Testis (tissue), 3 donors: ENCODE measurements around the gene MYBPC1. TPM values are rescaled to one million over a fixed set of nuclear protein-coding genes. Genes with fewer than 3 reads are reported as not detected.

Experiments
- DNase-seq: peaks from one replicate; pipeline ENCODE4 v3.0.0-alpha.2; 2019
- H3K27ac ChIP-seq, 2 donors: fragments of 200-600 bp; sonication (generic); one replicate each; pipeline ENCODE4 v1.5.1; 2019
- H3K27me3 ChIP-seq: fragments of 200-600 bp; sonication (generic); one replicate; pipeline ENCODE4 v1.5.1; 2019
- H3K36me3 ChIP-seq: fragments of 200-600 bp; sonication (generic); one replicate; pipeline ENCODE4 v1.5.1; 2017; ENCODE audit warnings: low read depth; ENCODE audit errors: missing control alignments
- H3K4me1 ChIP-seq: fragments of 200-600 bp; sonication (generic); one replicate; pipeline ENCODE4 v1.5.1; 2019
- H3K4me3 ChIP-seq, 2 donors: fragments of 200-600 bp; sonication (generic); one replicate each; pipeline ENCODE4 v1.5.1; 2017 to 2019
- H3K9me3 ChIP-seq: fragments of 200-600 bp; sonication (generic); one replicate; pipeline ENCODE4 v1.5.1; 2017
- CTCF ChIP-seq, 3 experiments: fragments of 450-650 bp in 2 of 3; fragments of 200-600 bp in 1 of 3; sonication (generic) in 1 of 3; IDR thresholded peaks; one replicate each; pipeline ENCODE4 v1.5.1; 2016 to 2019; ENCODE audit warnings: antibody characterized with exemption in 3 of 3, mild to moderate bottlenecking in 2 of 3, moderate library complexity in 1 of 3
- POLR2A ChIP-seq: fragments of 450-650 bp; IDR thresholded peaks from one replicate; pipeline ENCODE4 v1.6.1; 2017; ENCODE audit warnings: antibody characterized with exemption, mild to moderate bottlenecking, moderate library complexity
- WGBS, 2 donors: methylation state at CpG; one replicate each; pipeline ENCODE4 v1.1.5; 2018; 5-methylcytosine and 5-hydroxymethylcytosine counted together
- intact Hi-C: fragments of 100-400 bp; cut with DNase I; formaldehyde crosslinking; loops from one replicate; pipeline ENCODE4 v1.15.1; 2023; ENCODE audit warnings: low total_unique reads
- polyA plus RNA-seq: library from polyadenylated mRNA; stranded (reverse); fragments of 350-450 nt; fragmentation: Illumina TruSeq; extraction: RNeasy Lipid Tissue Mini Kit (QIAGEN cat#74804); gene quantifications from one replicate; pipeline ENCODE4 v1.2.3, GENCODE V29; 2014; ENCODE audit warnings: low read depth, low replicate concordance; ENCODE audit not compliant: insufficient read depth
- total RNA-seq, 2 donors: library from RNA; depleted of rRNA; stranded (reverse); fragments of >200 nt; gene quantifications; one replicate each; pipeline ENCODE4 v1.2.3, GENCODE V29; 2016

MYBPC1 gene
- total and polyA plus RNA-seq, 3 donors from 2014 or later, result 2.5 to 31.2 (median 3.7) TPM

DNA sequence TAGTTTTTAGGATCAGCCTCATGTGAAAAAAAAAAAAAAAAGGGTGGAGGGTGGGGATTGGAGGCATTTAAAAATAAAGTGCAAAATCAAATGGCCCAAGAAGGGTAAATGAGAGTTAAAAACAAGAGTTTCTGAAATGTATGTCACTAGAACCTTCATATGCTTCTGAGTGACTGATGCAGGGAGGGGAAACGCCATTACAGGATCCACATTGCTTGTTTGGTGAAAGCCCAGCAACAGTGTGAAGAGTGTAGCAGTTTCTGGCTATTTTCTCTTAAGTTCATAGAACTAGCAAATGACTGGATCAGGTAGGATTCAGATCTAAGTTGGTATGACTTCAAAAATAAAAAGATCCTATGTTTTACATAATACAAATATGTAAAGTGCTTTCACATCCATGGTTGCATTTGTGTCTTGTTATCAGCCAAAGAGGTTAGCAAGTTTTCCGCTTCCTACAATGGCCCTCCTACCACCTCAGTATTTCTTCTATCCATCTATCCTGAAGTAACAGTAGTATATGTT is 105.6 kb downstream of the MYBPC1 start:
- TF ChIP-seq POLR2A, result no peak
- TF ChIP-seq CTCF (IDR thresholded peaks at IDR 0.05), result no peak
- intact Hi-C loops, result no loop called here
- no peaks in the 10 kb centered on the region for H3K36me3 ChIP-seq
- H3K27me3 ChIP-seq, result no peaks in the 10 kb centered on the region
- H3K27ac ChIP-seq, result no peak overlapping the region
- no peak overlapping the region for H3K4me3 ChIP-seq
- peaks cover 13% of the 10 kb centered on the region for H3K4me1 ChIP-seq
- 79 to 86% methylated on average over 2 of the region's 2 CpGs for WGBS, 2 donors
- no peaks in the 10 kb centered on the region for H3K9me3 ChIP-seq
- DNase-seq, result no peak

DNA sequence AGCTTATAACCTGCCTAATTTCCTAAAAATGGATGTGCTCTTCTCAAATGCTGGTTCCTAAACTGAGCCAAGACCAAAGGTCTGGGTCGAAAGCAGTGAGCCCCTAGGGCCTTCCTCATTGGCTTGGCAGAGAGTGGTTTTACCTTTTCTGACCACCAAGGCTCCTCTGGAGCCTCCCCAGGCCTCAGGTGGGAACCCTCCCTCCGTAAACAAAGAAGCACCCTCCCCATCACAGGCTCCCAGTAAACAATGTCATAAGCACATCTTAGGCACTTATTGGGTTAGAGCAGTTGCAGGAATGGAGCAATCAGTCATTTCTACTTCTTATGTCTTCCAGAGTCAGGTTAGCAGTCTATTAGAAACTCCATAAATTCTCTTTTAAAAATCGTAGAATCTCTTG is 108.7 kb downstream of the MYBPC1 start:
- no peak overlapping the region for H3K27ac ChIP-seq
- no peak for DNase-seq
- H3K27me3 ChIP-seq, result no peaks in the 10 kb centered on the region
- no peak overlapping the region for H3K4me3 ChIP-seq
- 74 to 91% methylated on average over 3 of the region's 3 CpGs for WGBS, 2 donors
- TF ChIP-seq POLR2A (no peak), CTCF (IDR thresholded peaks at IDR 0.05) (no peak)
- H3K36me3 ChIP-seq, result no peaks in the 10 kb centered on the region
- no peaks in the 10 kb centered on the region for H3K9me3 ChIP-seq
- peaks cover 5% of the 10 kb centered on the region for H3K4me1 ChIP-seq
- intact Hi-C loops, result no loop called here

DNA sequence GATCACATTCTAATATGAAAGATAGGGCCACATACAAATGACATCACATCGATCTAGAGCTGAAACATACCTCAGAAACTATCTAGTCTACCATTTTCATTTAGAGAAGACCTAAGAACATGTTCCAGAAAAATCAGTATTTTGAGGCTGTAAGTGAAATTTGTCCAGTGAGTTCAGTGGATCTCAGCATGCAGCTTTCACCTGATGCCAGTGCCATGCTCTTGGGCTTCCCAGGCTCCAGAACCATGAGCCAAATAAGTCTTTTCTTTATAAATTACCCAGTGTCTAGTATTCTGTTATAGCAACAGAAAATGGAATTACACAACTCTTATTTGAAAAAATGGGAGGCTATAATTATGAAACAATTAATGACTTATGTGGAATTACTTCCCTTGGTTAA is 111.6 kb downstream of the MYBPC1 start:
- H3K27me3 ChIP-seq, result no peaks in the 10 kb centered on the region
- no peak overlapping the region for H3K27ac ChIP-seq
- WGBS, 2 donors, result 88 to 100% methylated on average over 1 of the region's 1 CpG
- H3K9me3 ChIP-seq, result no peaks in the 10 kb centered on the region
- no peak for DNase-seq
- H3K4me3 ChIP-seq, result no peak overlapping the region
- H3K4me1 ChIP-seq, result peaks cover 5% of the 10 kb centered on the region
- H3K36me3 ChIP-seq, result no peaks in the 10 kb centered on the region
- intact Hi-C loops, result no loop called here
- no peak for TF ChIP-seq CTCF (IDR thresholded peaks at IDR 0.05)
- no peak for TF ChIP-seq POLR2A

DNA sequence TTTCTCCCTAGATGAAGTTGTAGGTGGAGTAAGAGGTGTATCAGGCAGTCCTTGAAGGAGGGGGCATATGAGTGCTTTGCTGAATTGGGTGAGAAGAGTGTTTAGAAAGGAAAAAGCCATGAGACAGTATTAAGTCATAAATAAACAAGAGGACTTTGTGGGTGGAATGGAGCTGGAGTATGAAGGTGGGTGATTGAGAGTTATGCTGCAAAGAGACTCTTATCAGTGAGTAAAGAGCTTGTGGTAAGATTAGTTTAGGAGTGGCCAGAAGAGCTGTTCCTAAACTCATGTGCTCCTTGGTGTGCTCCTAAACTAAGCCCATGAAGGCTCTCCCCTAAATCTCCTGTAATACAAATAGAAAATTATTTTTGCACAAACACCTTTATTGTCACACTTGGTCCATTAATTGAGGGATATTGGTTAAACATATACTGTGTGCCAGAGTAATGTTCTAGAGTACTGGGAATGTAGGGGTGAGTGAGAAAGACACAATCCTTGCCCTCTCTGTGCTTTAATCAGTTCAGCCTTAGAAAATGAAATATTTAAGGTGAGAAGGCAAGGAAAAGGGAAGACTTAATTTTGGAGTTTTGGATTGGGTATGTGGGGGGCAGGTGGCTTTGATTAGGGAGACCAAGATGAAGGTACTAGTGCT is 112.5 kb downstream of the MYBPC1 start:
- Histone ChIP-seq H3K4me3 (no peak overlapping the region), H3K9me3 (no peaks in the 10 kb centered on the region), H3K4me1 (peaks cover 2% of the 10 kb centered on the region), H3K36me3 (no peaks in the 10 kb centered on the region), H3K27me3 (no peaks in the 10 kb centered on the region), H3K27ac (no peak overlapping the region)
- intact Hi-C loops, result no loop called here
- DNase-seq, result no peak
- TF ChIP-seq CTCF (IDR thresholded peaks at IDR 0.05), result no peak
- TF ChIP-seq POLR2A, result no peak

- Histone ChIP-seq H3K4me3 (no peak overlapping the region), H3K4me1 (peaks cover 12% of the 10 kb centered on the region), H3K36me3 (no peaks in the 10 kb centered on the region), H3K9me3 (no peaks in the 10 kb centered on the region), H3K27me3 (no peaks in the 10 kb centered on the region), H3K27ac (no peak overlapping the region)
- 83 to 90% methylated on average over 4 of the region's 4 CpGs for WGBS, 2 donors
- intact Hi-C loops, result no loop called here
- DNase-seq, result no peak
- TF ChIP-seq CTCF (IDR thresholded peaks at IDR 0.05), result no peak
- TF ChIP-seq POLR2A, result no peak
These were observed 115.5 kb downstream of the MYBPC1 start for GRCh38 chr12:101710288-101710687.
